Activated CD8-positive, alpha-beta T cell treated with anti-CD3 and anti-CD28 coated beads for 36 hours (primary cell): ENCODE measurements around the gene RPL29. TPM values are rescaled to one million over a fixed set of nuclear protein-coding genes. Genes with fewer than 3 reads are reported as not detected.

Experiments
- ATAC-seq: fragments of 200-7000 bp; cut with Tn5 transposase; one replicate; pipeline ENCODE4 v1.10.0; 2021; ENCODE audit warnings: mild to moderate bottlenecking, moderate library complexity
- CTCF ChIA-PET: fragments of 350-600 bp; sonication (Branson Sonifier 250); formaldehyde crosslinking; loops from one replicate; lab custom pipeline; 2021; ENCODE audit warnings: antibody characterized with exemption; lab: Charles Lee
- POLR2A ChIA-PET: fragments of 350-600 bp; sonication (Branson Sonifier 250); formaldehyde crosslinking; loops from one replicate; lab custom pipeline; 2021; ENCODE audit warnings: antibody characterized with exemption; lab: Charles Lee
- DNase-seq: peaks from one replicate; pipeline ENCODE4 v3.0.0-alpha.2; 2020
- H3K27ac Mint-ChIP-seq: one replicate; pipeline ENCODE4 v1.8.0; 2021; ENCODE audit warnings: mild to moderate bottlenecking, mixed read lengths
- H3K27me3 Mint-ChIP-seq: one replicate; pipeline ENCODE4 v1.8.0; 2021; ENCODE audit warnings: mixed read lengths
- H3K36me3 Mint-ChIP-seq: one replicate; pipeline ENCODE4 v1.8.0; 2021; ENCODE audit warnings: low read depth, mixed read lengths
- H3K4me1 Mint-ChIP-seq: one replicate; pipeline ENCODE4 v1.8.0; 2021; ENCODE audit warnings: low read depth, mixed read lengths
- H3K4me3 Mint-ChIP-seq: one replicate; pipeline ENCODE4 v1.8.0; 2021; ENCODE audit warnings: mild to moderate bottlenecking, moderate library complexity, mixed read lengths
- H3K9me3 Mint-ChIP-seq: one replicate; pipeline ENCODE4 v1.8.0; 2021; ENCODE audit warnings: mixed read lengths
- CTCF ChIP-seq: fragments of 200-600 bp; IDR thresholded peaks from one replicate; pipeline ENCODE4 v1.8.0; 2022; ENCODE audit warnings: antibody characterized with exemption, mild to moderate bottlenecking
- intact Hi-C: fragments of 100-400 bp; cut with micrococcal nuclease; formaldehyde crosslinking; loops from one replicate; pipeline ENCODE4 v1.10.0; 2022
- total RNA-seq, 2 experiments: library from RNA; stranded (reverse); gene quantifications; one replicate each; pipeline ENCODE4 v1.2.3, GENCODE V29; 2021

Gene RPL29
- total RNA-seq, 2 experiments from 2014 or later: 2,039 to 2,045 TPM

GRCh38 chr3:52006820-52007133 lies 11.1 kb upstream of the RPL29 start:
- intact Hi-C loops: no loop called here

GRCh38 chr3:52006017-52006819 lies 10.5 kb upstream of the RPL29 start:
- Mint-ChIP-seq H3K4me3 (no peak overlapping the region), H3K27me3 (no peaks in the 10 kb centered on the region), H3K27ac (no peak overlapping the region), H3K9me3 (no peaks in the 10 kb centered on the region), H3K36me3 (no peaks in the 10 kb centered on the region), H3K4me1 (peaks cover 10% of the 10 kb centered on the region)
- CTCF ChIA-PET: interaction anchor here (0.9 to 6.2 kb wide), 4 partner anchors 112 to 140 kb away, joined by 3 to 83 read pairs (median 3); no protein-coding TSS in a partner anchor
- intact Hi-C loops: no loop called here
- DNase-seq (no peak), ATAC-seq (no peak)
- POLR2A ChIA-PET: interaction anchor here (1.2 kb wide), 1 partner anchor 10 kb away, joined by 3 read pairs; the partner anchor contains the start of gene RPL29
- TF ChIP-seq CTCF: no peak

More at GRCh38 chr3:52006820-52007133, 11.1 kb upstream of the RPL29 start:
- CTCF ChIA-PET: interaction anchor here (1.0 kb wide), 1 partner anchor 138 kb away, joined by 3 read pairs; no protein-coding TSS in a partner anchor
- no peak overlapping the region for H3K4me3 Mint-ChIP-seq
- ATAC-seq: no peak
- H3K27ac Mint-ChIP-seq: no peak overlapping the region
- H3K36me3 Mint-ChIP-seq: no peaks in the 10 kb centered on the region
- no peaks in the 10 kb centered on the region for H3K9me3 Mint-ChIP-seq
- H3K27me3 Mint-ChIP-seq: no peaks in the 10 kb centered on the region
- no peak for TF ChIP-seq CTCF
- no peak for DNase-seq
- H3K4me1 Mint-ChIP-seq: peaks cover 8% of the 10 kb centered on the region
- POLR2A ChIA-PET: no interaction called here

- intact Hi-C loops: no loop called here
- no peak overlapping the region for H3K27ac Mint-ChIP-seq
Measured at GRCh38 chr3:52005571-52005986, 9.9 kb upstream of the RPL29 start.

GRCh38 chr3:52004906-52005395 lies 9.3 kb upstream of the RPL29 start:
- no peak for ATAC-seq
- no peaks in the 10 kb centered on the region for H3K27me3 Mint-ChIP-seq
- H3K27ac Mint-ChIP-seq: no peak overlapping the region
- no peaks in the 10 kb centered on the region for H3K9me3 Mint-ChIP-seq
- DNase-seq: no peak
- intact Hi-C loops: loop anchor here (5.0 kb wide), 1 partner anchor 47 kb away; no protein-coding TSS in a partner anchor
- no peak for TF ChIP-seq CTCF
- CTCF ChIA-PET: interaction anchor here (1.2 to 6.2 kb wide), 4 partner anchors 36 to 142 kb away, joined by 3 to 92 read pairs (median 78); partner anchors contain the start of gene DUSP7
- H3K36me3 Mint-ChIP-seq: no peaks in the 10 kb centered on the region
- H3K4me3 Mint-ChIP-seq: no peak overlapping the region
- POLR2A ChIA-PET: interaction anchor here (1.2 kb wide), 1 partner anchor 9 kb away, joined by 3 read pairs; the partner anchor contains the start of gene RPL29
- peaks cover 10% of the 10 kb centered on the region for H3K4me1 Mint-ChIP-seq

More at GRCh38 chr3:52005571-52005986, 9.9 kb upstream of the RPL29 start:
- Mint-ChIP-seq H3K9me3 (no peaks in the 10 kb centered on the region), H3K36me3 (no peaks in the 10 kb centered on the region), H3K27me3 (no peaks in the 10 kb centered on the region), H3K4me3 (no peak overlapping the region), H3K4me1 (peaks cover 10% of the 10 kb centered on the region)
- DNase-seq: no peak
- TF ChIP-seq CTCF: no peak
- CTCF ChIA-PET: interaction anchor here (0.9 to 6.2 kb wide), 3 partner anchors 113 to 141 kb away, joined by 3 to 83 read pairs (median 3); no protein-coding TSS in a partner anchor
- POLR2A ChIA-PET: interaction anchor here (1.2 kb wide), 1 partner anchor 10 kb away, joined by 3 read pairs; the partner anchor contains the start of gene RPL29
- no peak for ATAC-seq
